ENCODE data around the gene FIG4. TPM values are rescaled to one million over a fixed set of nuclear protein-coding genes. Genes with fewer than 3 reads are reported as not detected.
A peak's percentile ranks its signal among the peaks of the same experiment; 100 is the strongest.

Gene FIG4
- polyA plus RNA-seq, 1 of the 3 experiments (the other 2 are of a cell fraction) = 6.8 TPM

- 62% methylated on average over 1 of the region's 1 CpG for WGBS (ENCODE audit: low lambda C conversion rate)
- Histone ChIP-seq H3K79me2 (ENCODE audit: insufficient read depth) (no peaks in the 10 kb centered on the region), H3F3A (replicated peaks; ENCODE audit: insufficient read depth) (no peaks in the 10 kb centered on the region), H3K27ac (ENCODE audit: low read depth in 2 of 2, low read length in 1 of 2) (peak overlapping the region in 1 of 2 experiments; percentile 5; a peak in 1 of 4 replicates), H3K4me2 (no peak overlapping the region), H2AFZ (ENCODE audit: low read depth) (no peak overlapping the region), H3K36me3 (replicated peaks in 1 of 2; ENCODE audit: control insufficient read depth in 1 of 2, insufficient read depth in 2 of 2, low read length in 1 of 2) (no peaks in the 10 kb centered on the region), H3K27me3 (ENCODE audit: insufficient read depth) (no peaks in the 10 kb centered on the region), H3K4me3 (ENCODE audit: low read depth in 2 of 2, low read length in 1 of 2) (no peak overlapping the region), H3K9me3 (no peaks in the 10 kb centered on the region), H3K9me2 (no peaks in the 10 kb centered on the region), H3K9ac (no peak overlapping the region), H4K20me1 (ENCODE audit: insufficient read depth) (no peaks in the 10 kb centered on the region), H3K4me1 (ENCODE audit: control insufficient read depth in 1 of 2, insufficient read depth in 2 of 2, low read depth in 1 of 2, low read length in 1 of 2) (peaks cover 0 to 2% of the 10 kb centered on the region in 2 experiments; a peak in 1 of 4 replicates)
- no peak for TF ChIP-seq FOXJ3 (CRISPR knock-in tag; IDR thresholded peaks at IDR 0.05)
- TF ChIP-seq EZH2phosphoT487 (IDR thresholded peaks at IDR 0.05; ENCODE audit: borderline replicate concordance, low read depth) = no peak
- TF ChIP-seq, protein P1, sequence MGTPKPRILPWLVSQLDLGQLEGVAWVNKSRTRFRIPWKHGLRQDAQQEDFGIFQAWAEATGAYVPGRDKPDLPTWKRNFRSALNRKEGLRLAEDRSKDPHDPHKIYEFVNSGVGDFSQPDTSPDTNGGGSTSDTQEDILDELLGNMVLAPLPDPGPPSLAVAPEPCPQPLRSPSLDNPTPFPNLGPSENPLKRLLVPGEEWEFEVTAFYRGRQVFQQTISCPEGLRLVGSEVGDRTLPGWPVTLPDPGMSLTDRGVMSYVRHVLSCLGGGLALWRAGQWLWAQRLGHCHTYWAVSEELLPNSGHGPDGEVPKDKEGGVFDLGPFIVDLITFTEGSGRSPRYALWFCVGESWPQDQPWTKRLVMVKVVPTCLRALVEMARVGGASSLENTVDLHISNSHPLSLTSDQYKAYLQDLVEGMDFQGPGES (IDR thresholded peaks at IDR 0.05; ENCODE audit: low read depth, low read length) = no peak
- TF ChIP-seq NFIC (IDR thresholded peaks at IDR 0.05; ENCODE audit: borderline replicate concordance) = 0 out of 2 replicates have a peak, but pooled peaks have one; percentile 34
- TF ChIP-seq REST (IDR thresholded peaks at IDR 0.05; ENCODE audit: low read depth, low read length) = no peak
- ChIA-PET POLR2A (no interaction called here), CTCF (interaction anchor here (1.5 kb wide), 1 partner anchor 266 kb away, joined by 4 read pairs; no protein-coding TSS in a partner anchor)
- DNase-seq = no peak
These were observed 81.9 kb downstream of the FIG4 start for GRCh38 chr6:109772883-109773431.

DNA sequence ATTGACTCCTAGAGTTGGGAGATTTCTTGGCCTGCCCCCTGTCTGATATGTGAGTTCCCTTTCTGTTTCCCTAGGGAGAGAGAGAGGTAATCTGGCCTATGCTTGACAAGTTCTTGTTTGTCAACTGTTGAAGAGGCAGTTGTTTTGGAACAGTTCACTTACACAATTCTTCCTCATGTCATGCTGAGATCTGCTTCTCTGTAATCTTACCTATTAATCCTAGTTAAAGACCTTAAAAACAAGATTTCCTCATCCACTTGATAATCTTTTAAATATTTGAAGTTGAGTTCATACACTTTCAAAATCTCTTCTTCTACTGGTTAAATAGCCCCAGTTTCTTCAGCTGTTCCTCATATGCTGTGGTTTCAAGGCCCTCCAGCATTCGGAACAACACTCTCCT, 89.9 kb downstream of the FIG4 start:
- H3K9ac ChIP-seq = no peak overlapping the region
- no peaks in the 10 kb centered on the region for H3K27me3 ChIP-seq (ENCODE audit: insufficient read depth)
- WGBS (ENCODE audit: low lambda C conversion rate) = 100% methylated on average over 1 of the region's 1 CpG
- CTCF ChIA-PET = interaction anchor here (1.2 kb wide), 1 partner anchor 42 kb away, joined by 3 read pairs; no protein-coding TSS in a partner anchor
- TF ChIP-seq MEF2A (IDR thresholded peaks at IDR 0.05; ENCODE audit: borderline replicate concordance, low read depth) = no peak
- TF ChIP-seq TEAD4 (IDR thresholded peaks at IDR 0.05; ENCODE audit: borderline replicate concordance, insufficient read depth) = no peak
- TF ChIP-seq GATA2 (CRISPR knock-in tag; IDR thresholded peaks at IDR 0.05) = no peak
- TF ChIP-seq POLR2AphosphoS5 (IDR thresholded peaks at IDR 0.05; ENCODE audit: low read depth, low read length) = no peak
- TF ChIP-seq YY1 (IDR thresholded peaks at IDR 0.05; ENCODE audit: low read depth) = no peak
- no peaks in the 10 kb centered on the region for H3F3A ChIP-seq (replicated peaks; ENCODE audit: insufficient read depth)
- POLR2A ChIA-PET = no interaction called here
- H3K4me1 ChIP-seq (ENCODE audit: control insufficient read depth in 1 of 2, insufficient read depth in 2 of 2, low read depth in 1 of 2, low read length in 1 of 2) = peaks cover 0 to 16% of the 10 kb centered on the region in 2 experiments; a peak in 2 of 4 replicates
- no peaks in the 10 kb centered on the region for H3K79me2 ChIP-seq (ENCODE audit: insufficient read depth)
- H4K20me1 ChIP-seq (ENCODE audit: insufficient read depth) = no peaks in the 10 kb centered on the region
- H3K9me3 ChIP-seq = no peaks in the 10 kb centered on the region
- no peak overlapping the region for H2AFZ ChIP-seq (ENCODE audit: low read depth)
- H3K4me2 ChIP-seq = no peak overlapping the region
- no peaks in the 10 kb centered on the region for H3K9me2 ChIP-seq
- no peak overlapping the region for H3K27ac ChIP-seq (ENCODE audit: low read depth in 2 of 2, low read length in 1 of 2)
- H3K36me3 ChIP-seq (replicated peaks in 1 of 2; ENCODE audit: control insufficient read depth in 1 of 2, insufficient read depth in 2 of 2, low read length in 1 of 2) = peaks cover 0 to 2% of the 10 kb centered on the region in 2 experiments
- H3K4me3 ChIP-seq (ENCODE audit: low read depth in 2 of 2, low read length in 1 of 2) = no peak overlapping the region
- DNase-seq = no peak
